Measurements from ENCODE around the gene PMEPA1.

PMEPA1 gene

DNA sequence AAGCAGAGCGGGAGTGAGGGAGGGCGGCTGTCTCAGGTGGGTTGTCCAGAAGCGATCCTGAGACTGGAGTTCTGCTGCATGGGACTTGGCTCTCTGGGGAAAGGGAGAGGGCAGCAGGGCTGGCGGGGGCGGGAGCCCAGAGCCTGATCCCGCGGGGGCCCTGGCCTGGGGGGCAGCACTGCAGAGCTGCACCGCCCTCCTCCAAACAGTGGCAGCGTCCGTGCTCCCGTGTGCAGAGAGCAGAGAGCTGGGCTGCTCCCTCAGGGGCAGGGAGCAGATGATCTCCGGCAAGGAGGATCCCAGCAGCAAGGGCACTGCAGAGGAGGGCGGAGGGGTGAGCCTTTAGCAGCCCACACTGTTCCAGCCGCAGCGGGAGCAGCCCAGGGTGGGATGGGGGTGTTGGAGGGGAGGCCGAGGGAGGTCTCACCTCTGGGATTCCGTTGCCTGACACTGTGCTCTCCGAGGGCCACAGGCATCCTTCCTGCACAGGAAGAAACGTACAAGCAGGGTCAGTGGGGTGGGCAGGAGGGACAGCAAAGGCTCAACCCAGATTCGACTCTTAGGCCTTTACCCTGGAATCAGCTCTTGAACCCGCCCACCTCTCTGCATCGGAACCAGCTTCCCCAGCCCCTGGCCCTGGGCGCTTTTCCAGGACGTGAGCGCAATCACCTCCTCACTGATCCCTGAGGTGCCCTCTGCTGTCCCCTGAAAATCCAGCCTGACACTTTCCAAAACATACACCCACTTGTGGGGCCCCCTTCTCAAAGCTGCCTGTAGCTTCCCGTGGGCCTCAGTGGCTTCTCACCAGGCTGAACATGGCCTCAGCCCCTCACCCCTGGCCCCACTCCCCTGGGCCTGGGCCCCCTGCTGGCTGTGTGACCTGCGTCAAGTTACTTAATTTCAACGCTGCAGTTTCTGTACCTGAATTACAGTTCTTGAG, 56.9 kb downstream of the PMEPA1 start:
- H3K27ac ChIP-seq = no peak overlapping the region
- TF ChIP-seq ZFX (IDR thresholded peaks at IDR 0.05) = no peak
- TF ChIP-seq, protein P1, sequence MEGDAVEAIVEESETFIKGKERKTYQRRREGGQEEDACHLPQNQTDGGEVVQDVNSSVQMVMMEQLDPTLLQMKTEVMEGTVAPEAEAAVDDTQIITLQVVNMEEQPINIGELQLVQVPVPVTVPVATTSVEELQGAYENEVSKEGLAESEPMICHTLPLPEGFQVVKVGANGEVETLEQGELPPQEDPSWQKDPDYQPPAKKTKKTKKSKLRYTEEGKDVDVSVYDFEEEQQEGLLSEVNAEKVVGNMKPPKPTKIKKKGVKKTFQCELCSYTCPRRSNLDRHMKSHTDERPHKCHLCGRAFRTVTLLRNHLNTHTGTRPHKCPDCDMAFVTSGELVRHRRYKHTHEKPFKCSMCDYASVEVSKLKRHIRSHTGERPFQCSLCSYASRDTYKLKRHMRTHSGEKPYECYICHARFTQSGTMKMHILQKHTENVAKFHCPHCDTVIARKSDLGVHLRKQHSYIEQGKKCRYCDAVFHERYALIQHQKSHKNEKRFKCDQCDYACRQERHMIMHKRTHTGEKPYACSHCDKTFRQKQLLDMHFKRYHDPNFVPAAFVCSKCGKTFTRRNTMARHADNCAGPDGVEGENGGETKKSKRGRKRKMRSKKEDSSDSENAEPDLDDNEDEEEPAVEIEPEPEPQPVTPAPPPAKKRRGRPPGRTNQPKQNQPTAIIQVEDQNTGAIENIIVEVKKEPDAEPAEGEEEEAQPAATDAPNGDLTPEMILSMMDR (conservative IDR thresholded peaks at IDR 0.05) = no peak

DNA sequence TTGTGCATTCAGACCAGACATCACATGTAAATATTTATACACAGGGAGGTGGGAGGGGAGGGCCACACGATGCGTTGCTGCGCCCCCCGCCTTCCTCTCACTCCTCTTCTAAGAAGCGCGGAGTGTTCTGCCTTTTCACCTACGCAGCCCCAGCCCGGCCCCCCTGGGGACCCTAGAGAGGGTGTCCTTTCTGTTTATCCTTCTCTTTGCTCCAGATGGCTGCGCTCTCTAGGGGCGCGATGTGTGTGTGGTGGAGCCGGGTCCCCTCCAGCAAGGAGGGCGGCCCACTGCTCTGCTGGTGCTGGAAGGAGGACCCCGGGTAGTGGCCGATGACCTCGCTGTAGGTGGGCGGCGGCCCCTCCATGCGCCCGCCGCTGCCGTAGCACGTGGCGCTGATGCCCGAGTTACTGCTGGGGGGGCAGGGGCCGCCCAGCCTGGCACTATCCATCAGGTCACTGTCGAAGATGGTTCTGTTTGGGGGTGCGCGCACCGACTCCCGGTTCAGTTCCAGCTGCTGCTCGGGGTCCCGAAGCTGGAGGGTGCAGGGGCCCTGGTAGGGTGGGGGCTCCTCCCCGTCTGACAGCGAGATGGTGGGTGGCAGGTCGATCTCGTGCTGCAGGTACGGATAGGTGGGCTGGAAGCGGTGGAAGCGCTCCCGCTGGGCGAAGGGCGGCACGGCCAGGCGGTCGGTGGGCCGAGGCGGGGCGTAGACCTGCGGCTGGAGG, 57.8 kb downstream of the PMEPA1 start:
- H3K27ac ChIP-seq = no peak overlapping the region
- no peak for TF ChIP-seq ZFX (IDR thresholded peaks at IDR 0.05)
- TF ChIP-seq, protein P1 (conservative IDR thresholded peaks at IDR 0.05) = no peak

DNA sequence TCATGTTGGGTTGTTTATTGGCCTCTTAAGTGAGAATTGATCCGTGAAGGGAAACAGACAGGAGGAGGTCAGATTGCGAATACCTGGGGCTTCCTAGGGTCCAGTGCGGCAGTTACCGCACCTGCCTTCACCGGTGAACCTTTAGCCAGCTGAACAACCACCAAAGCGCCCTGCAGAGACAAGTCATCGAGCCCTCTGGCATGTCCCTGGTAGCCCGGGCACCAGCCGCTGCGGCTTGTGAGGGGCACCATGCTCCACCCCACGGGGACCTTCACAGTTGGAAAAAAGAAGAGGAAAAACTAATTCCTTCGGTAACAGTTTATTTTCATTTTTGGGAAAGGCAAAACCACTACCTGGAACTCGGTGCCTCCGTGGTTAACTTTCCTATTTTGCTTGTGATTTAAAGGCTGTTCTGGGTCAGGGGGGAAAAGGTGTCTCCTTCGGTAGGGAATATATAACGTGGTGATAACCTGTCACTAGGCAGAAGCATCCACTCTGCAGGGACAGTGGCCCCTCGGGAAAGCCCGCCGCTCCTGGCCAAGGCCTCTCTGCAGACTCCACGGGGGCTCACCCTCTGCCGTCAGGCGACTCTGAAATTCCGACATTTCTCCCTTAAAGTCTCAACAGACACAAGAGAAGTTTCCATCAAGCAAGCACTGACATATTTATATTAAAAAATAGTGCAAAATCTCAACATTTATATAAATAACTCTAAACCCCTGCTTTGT, 58.9 kb downstream of the PMEPA1 start:
- H3K27ac ChIP-seq = no peak overlapping the region
- TF ChIP-seq, protein P1 (conservative IDR thresholded peaks at IDR 0.05) = no peak
- TF ChIP-seq ZFX (IDR thresholded peaks at IDR 0.05) = no peak

DNA sequence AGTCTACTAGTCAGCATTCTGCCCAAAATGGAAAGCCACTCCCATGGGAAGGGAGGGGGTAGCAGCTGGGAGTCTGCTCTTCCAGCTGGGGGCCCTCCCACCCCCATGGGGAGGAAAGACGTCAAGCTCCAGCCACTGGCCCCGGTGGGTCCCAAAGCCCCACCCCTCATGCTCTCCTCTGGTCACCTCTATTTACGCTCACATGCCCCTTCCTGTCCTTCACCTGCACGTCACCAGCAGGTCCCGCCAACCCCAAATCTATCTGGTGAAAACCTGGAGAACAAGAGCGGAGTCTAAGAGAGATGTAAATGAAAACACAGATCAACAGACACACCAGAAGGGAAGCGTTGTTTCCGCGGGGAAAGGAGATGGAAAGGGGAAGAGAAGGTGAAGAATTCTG, 59.5 kb downstream of the PMEPA1 start:
- no peak for TF ChIP-seq ZFX (IDR thresholded peaks at IDR 0.05)
- TF ChIP-seq, protein P1 (conservative IDR thresholded peaks at IDR 0.05) = no peak
- no peak overlapping the region for H3K27ac ChIP-seq

DNA sequence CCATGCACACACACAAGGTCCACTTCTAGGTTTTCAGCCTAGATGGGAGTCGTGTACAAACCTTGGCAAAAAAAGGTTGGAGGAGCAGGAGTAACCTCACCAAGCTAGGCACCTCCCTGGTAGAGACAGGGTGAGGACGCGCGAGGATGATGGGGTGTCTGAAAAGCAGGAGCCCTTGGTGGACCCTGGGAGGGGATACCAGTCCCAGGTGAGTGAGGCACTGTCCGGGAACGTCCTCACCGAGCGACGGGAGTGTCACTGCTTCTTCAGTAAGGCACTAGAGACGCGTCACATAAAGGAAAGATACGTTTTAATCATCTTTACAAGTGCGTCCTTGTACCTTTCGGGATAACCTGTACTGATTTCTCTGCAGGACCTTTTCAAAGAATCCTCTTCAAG, 60.2 kb downstream of the PMEPA1 start:
- no peak for TF ChIP-seq ZFX (IDR thresholded peaks at IDR 0.05)
- TF ChIP-seq, protein P1 (conservative IDR thresholded peaks at IDR 0.05) = no peak
- no peak overlapping the region for H3K27ac ChIP-seq

DNA sequence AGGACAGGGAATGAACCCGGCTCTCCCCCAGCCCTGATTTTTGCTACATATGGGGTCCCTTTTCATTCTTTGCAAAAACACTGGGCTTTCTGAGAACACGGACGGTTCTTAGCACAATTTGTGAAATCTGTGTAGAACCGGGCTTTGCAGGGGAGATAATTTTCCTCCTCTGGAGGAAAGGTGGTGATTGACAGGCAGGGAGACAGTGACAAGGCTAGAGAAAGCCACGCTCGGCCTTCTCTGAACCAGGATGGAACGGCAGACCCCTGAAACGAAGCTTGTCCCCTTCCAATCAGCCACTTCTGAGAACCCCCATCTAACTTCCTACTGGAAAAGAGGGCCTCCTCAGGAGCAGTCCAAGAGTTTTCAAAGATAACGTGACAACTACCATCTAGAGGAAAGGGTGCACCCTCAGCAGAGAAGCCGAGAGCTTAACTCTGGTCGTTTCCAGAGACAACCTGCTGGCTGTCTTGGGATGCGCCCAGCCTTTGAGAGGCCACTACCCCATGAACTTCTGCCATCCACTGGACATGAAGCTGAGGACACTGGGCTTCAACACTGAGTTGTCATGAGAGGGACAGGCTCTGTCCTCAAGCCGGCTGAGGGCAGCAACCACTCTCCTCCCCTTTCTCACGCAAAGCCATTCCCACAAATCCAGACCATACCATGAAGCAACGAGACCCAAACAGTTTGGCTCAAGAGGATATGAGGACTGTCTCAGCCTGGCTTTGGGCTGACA, 60.8 kb downstream of the PMEPA1 start:
- TF ChIP-seq, protein P1 (conservative IDR thresholded peaks at IDR 0.05) = no peak
- TF ChIP-seq ZFX (IDR thresholded peaks at IDR 0.05) = no peak
- H3K27ac ChIP-seq = no peak overlapping the region
